CD4-positive, alpha-beta T cell treated with Interleukin-4 for 4 hours (primary cell): ENCODE results near the gene ATP8B3.

ENCODE experiments used
- DNase-seq: peaks from one replicate; pipeline ENCODE4 v3.0.0-alpha.2; 2020

ATP8B3 gene

DNA sequence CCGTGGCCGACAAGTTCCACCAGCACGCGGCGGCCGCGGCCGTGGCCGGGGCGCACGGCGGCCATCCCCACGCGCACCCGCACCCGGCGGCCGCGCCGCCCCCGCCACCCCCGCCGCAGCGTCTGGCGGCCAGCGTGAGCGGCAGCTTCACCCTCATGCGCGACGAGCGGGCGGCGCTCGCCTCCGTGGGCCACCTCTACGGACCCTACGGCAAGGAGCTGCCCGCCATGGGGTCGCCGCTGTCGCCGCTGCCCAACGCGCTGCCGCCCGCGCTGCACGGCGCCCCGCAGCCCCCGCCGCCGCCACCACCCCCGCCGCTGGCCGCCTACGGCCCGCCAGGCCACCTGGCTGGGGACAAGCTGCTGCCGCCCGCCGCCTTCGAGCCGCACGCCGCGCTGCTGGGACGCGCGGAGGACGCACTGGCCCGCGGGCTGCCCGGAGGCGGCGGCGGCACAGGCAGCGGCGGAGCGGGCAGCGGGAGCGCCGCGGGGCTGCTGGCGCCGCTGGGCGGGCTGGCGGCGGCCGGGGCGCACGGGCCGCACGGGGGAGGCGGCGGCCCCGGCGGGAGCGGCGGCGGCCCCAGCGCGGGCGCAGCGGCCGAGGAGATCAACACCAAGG is 57.9 kb downstream of the ATP8B3 start:
- DNase-seq: no peak

GRCh38 chr19:1752757-1753728 is 59.0 kb downstream of the ATP8B3 start, which contains the start of gene ONECUT3:
Gene ONECUT3, plus strand, starts transcription at chr19:1753506. Its CDS starts 157 bp downstream, at chr19:1753663.
- DNase-seq: no peak

DNA sequence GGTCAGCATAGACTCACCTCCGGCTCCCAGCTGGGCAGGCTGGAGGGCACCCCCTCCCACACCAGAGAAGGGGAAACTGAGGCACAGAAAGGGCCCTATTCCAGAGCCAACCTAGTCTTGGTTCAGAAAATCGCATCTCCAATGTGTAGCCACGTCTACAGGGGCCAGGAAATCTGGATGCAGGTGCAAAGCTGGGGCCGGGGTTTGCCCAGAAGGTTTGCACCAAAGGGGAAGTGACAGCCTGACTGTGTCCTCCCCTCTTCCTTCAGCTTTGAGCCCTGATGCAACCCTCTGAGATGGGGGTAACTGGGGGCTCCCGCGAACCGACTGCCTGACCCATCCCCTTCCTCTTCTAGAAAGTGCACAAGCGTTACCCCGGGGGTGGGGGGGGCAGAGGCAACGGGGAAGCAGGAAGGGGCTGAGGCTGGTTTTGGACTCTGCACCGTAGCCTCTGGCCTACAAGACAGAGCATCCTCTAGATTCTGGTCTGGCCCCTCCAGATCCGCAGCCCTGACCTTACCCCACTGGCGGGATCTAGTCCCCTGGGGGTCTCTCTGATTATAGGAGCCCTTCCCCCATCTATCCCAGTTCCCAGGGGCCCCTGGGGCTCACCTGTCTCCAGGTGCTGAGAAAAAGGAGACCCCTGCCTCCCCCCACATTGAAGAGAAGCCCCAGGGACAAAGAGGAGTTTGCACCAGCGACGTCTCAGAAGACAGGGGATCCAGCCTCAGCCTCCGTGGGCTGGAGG is 59.9 kb downstream of the ATP8B3 start:
- DNase-seq: no peak

DNA sequence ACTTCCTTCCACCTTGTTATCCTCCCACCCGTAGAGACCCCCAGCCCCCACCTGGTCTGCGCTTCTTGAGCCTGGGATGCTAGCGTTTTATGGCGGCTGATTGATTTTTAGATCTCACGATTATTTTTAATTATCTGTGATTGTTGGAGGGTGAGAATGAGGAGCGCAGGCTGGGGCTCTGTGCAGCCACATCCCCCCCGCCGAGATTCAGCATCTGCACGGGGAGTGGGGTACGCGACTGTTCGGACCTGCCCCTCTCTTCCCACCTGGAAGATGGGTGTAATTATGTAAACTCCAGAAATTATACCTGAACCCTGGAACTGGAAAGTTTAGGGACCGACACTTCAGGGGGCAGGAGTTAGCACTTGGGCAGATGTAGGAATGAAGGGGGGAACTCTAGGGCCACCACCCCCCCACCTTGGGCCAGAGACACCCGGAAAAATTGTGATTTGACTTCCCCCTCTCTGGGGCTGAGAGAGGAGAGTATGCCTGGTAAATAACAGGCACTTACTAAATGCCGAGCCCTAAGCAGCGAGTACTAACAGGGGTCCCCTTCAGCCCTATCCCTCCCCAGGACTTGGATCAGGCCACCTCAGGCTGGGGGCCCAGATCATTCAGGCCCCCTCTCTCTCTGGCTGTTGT is 60.6 kb downstream of the ATP8B3 start:
- DNase-seq: no peak

GRCh38 chr19:1750343-1751021 is 61.6 kb downstream of the ATP8B3 start:
- no peak for DNase-seq

- no peak for DNase-seq
These were observed 62.4 kb downstream of the ATP8B3 start for GRCh38 chr19:1749373-1750342.

DNA sequence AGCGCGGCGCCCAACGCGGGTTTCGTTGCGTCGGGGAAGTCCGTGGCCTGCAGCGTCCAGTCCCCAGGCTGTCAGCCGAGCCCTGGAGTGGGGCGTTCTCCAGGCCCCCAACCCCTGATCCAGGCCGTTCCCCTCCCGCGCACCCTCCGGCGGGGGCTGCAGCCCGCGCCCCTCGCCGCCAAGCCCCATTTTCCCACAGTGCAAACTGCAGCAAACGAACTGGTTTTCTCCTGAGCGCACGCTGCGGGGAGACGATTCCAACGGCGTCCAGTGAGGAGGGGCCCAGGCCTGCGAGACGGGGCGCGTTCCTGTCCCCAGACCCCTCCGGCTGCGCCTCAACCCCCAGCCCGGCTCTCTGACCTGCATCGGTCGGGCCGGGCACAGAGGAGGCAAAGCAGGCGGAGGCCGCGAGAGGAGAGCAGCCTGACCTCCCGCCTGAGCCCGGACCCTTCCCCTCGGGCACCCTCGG is 63.2 kb downstream of the ATP8B3 start:
- DNase-seq: no peak

GRCh38 chr19:1748115-1748872 is 63.8 kb downstream of the ATP8B3 start:
- DNase-seq: no peak

DNA sequence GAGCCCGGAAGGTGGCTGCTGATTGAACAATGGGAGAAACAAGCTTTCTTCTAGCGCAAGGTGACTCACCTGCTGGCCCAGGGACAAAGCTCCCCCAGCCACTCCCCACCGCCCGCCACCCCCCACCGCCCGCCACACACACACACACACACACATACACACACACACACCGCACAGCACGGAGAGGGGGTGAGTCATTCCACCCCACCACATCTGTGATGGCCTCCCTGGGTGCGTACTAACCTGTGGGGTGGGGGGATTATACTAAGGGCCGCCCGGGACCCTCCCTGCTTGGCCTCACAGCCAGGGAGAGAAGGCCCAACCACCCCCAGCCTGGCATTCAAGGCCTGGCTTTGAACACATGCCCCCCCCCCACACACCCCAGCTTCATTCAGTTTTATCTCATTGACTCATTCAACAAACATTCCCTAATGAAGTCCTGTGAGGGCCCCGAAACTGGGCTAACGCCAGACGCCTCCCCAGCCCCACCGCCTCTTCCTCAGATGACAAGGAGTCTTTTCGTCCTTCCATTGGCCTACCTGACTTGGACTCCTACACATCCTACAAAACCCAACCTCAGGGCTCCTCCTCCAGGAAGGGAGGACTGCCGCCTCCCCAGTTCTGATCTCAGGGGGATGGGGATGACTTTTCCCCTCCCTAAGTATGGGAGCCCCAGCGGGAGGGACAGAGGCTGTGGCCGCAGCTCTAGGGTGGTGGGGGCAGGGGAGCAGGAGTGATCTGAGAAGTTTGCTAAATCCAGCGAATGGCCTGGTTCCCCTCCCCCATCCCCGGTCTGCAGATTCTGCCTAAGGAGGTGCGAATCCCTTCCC is 64.6 kb downstream of the ATP8B3 start:
- DNase-seq: peak; percentile 63

GRCh38 chr19:1746401-1747284 is 65.4 kb downstream of the ATP8B3 start:
- no peak for DNase-seq

DNA sequence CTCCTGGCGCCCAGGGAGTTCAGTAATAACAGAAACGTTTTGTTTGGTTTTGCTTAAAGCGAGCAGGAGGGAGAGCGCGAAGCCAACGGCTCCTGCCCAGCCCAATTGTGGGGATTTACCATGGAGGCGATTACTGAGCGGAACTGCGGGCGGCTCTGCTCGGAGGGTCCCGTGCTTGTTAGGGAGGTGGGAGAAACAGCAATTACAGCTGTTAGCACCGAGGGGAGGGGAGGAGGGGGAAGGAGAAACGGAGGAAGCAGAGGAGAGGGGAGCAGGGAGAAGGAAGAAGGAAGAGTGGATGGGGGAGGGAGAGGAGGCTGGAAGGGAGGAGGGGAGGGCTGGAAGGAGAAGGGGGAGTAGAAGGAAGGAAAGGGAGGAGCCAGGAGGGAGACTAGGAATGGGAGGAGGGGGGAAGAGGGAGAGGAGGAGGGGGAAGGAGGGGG is 66.5 kb downstream of the ATP8B3 start:
- no peak for DNase-seq

DNA sequence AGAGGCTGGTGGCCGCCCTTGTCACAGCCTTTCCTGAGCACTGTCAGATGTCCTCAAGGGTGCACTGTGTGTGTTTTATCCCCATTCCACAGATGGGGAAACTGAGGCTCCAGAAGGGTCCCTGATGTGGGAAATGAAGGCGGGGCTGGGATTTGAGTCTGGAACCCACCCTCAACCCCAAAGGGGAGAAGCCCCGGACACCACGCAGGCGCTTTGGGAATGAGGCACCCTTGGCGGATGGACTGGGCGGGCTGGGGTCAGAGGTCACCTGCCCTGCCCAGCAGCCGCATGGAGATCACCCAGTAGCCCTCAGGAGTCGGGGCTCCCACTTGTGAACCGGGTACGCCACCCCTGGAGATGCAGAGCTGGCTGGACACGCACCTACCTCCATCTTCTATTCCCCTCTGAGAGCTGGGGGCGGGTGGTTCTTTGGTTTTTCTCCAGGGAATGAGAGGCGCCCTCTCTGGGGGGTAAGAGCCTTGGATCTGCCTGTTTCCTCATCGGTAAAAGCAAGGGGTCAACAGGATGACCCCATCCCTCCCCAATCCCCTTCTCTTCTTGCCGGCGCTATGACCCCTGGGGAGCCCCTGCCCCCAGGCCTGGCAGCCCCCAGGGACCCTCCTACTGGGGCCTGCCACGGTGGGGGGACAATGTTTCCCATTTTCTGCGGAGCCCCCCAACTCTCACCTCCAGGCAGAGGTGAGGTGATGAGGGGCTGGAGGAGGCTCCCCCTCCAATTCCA is 67.1 kb downstream of the ATP8B3 start:
- DNase-seq: no peak

GRCh38 chr19:1744133-1744665 is 67.9 kb downstream of the ATP8B3 start:
- DNase-seq: no peak

DNA sequence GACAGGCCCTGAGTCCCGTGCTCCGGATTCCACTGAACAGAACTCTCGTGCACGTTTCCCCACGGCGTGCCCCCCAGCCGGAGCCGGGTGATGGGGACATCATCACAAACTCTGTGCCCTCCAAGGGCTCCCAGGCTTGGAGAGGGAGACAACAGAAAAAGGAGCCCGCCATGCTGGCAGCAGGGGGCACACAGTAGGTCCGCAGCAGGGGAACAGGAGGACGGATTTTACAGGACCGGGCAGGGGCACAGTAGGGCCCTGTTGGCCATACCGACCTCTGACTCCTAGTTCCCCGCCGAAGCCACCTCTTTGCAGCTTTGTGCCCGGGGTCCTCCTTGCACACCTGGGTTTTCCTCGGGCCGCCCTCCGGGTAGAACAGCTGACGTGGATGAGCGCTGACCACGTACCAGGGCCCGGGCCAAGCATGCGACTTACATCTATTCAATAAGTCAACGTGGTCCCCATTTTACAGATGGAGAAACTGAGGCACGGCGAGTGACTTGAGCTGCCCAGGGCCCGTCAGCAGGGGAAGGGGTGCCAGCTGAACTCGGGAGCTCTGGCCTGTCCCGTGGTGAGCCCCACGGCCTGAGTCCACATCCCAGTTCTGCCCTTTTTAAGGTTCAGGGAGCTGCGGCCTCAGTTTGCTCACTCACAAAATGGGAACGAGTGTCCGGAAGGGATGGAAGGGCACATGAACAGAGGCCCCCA is 68.9 kb downstream of the ATP8B3 start:
- no peak for DNase-seq

DNA sequence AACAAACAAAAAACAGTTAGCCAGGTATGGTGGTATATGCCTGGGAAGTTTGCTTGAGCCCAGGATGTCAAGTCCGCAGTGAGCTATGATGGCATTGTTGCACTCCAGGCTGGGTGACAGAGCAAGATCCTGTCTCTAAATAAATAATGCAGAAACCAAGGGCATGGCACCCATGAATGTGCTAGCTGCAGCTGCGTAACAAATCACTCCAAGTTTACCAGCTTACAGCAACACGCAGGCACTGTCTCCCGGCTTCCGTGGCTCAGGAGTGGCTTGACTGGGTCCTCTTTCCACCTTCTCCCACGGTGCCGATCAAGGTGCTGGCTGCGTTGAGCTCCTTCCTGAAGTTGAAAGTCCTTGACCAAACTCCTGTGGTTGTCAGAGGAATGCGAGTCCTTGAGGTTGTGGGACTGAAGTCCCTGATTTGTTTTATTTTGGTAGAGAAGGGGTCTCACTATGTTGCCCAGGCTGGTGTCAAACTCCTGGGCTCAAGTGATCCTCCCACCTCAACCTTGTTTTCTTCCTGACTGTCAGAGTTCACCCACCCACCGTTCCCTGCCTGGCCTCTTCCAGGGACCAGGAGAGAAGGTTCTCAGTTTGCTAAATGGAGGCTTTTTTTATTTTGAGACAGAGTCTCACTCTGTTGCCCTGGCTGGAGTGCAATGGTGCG is 72.0 kb downstream of the ATP8B3 start:
- no peak for DNase-seq

DNA sequence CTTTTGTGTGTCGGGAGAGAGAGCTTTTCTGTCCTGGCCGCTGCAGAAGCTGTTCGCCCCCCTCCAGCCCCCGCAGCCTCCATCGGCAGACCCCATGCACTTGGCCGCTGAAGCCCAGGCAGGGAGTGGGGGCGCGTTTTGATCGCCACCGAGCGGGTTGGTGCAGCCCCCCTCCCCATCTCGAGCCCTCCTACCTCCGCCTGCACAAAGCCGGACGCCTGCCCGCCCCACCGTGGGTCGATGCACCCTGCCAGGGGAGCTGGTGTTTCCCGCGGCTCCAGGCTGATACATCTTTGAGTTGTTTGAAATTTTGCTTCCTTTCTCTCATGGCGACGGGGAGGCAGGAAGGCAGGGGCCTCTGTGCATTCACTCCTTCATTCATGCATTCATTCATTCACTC is 75.1 kb downstream of the ATP8B3 start:
- DNase-seq: no peak
